Measurements from ENCODE around the gene IL6R. TPM values are rescaled to one million over a fixed set of nuclear protein-coding genes. Genes with fewer than 3 reads are reported as not detected.
"Not testable (repeated sequence)": the region's sequence is repeated elsewhere in the genome, so short reads cannot be mapped to it uniquely, and the experiment has no call there.

The IL6R gene
- 10 to 100 TPM; 19.6 to 24.1 TPM for total RNA-seq
- long read RNA-seq, donor 1, full-length matches to known transcripts: 1 of 6 reads
- long read RNA-seq, donor 1, partial matches to known transcripts: 2 of 6 reads
- long read RNA-seq, donor 1, other reads (novel, unspliced or antisense): 3 of 6 reads
- long read RNA-seq, donor 2, full-length matches to known transcripts: 11 of 21 reads
- long read RNA-seq, donor 2, partial matches to known transcripts: 9 of 21 reads
- long read RNA-seq, donor 2, other reads (novel, unspliced or antisense): 1 of 21 reads

DNA sequence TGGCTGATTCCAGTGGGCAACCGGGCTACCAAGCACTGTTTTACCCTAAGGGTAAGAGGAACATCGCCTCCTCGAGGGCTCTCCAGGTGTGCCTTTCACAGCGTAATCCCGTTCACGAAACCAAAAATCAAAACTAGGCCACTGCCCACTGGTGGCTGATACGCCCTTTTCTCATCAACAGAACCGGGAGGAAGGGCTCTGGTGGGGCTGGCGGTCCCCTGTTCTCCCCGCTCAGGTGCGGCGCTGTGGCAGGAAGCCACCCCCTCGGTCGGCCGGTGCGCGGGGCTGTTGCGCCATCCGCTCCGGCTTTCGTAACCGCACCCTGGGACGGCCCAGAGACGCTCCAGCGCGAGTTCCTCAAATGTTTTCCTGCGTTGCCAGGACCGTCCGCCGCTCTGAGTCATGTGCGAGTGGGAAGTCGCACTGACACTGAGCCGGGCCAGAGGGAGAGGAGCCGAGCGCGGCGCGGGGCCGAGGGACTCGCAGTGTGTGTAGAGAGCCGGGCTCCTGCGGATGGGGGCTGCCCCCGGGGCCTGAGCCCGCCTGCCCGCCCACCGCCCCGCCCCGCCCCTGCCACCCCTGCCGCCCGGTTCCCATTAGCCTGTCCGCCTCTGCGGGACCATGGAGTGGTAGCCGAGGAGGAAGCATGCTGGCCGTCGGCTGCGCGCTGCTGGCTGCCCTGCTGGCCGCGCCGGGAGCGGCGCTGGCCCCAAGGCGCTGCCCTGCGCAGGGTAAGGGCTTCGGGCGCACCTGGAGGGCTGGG, at the start of gene IL6R:
Gene IL6R (plus strand): TSS at position 360 of the 763 bp plus-strand sequence. CDS start 287 bp downstream, at position 647.
- DNase-seq (ENCODE audit: low spot score): peak; percentile 99
- intact Hi-C loops (cut with DNase I): no loop called here

GRCh38 chr1:154358519-154358918, 46.6 kb upstream of the IL6R start:
- no peak for DNase-seq (ENCODE audit: low spot score)
- intact Hi-C loops (cut with DNase I): loop anchor here (10.0 kb wide), 2 partner anchors 86 to 106 kb away; no protein-coding TSS in a partner anchor

- DNase-seq (ENCODE audit: low spot score): no peak
- intact Hi-C loops (cut with DNase I): no loop called here
Measured at GRCh38 chr1:154360288-154360687, 44.9 kb upstream of the IL6R start.

DNA sequence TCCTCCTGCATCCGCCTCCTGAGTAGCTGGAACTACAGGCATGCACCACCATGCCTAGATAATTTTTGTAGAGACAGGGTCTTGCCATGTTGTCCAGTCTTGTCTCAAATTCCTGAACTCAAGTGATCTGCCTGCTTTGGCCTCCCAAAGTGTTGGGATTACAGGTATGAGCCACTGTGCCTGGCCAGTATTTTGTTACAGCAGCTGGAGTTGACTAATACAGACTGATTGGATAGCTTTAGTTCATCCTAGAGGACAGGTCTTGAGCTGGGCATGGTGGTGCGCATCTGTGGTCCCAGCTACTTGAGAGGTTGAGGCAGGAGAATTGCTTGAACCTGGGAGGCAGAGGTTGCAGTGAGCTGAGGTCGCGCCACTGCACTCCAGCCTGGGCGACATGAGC, 44.3 kb upstream of the IL6R start:
- DNase-seq (ENCODE audit: low spot score); intact Hi-C loops (cut with DNase I): not testable (repeated sequence)

- DNase-seq (ENCODE audit: low spot score): no peak
- intact Hi-C loops (cut with DNase I): no loop called here
Measured at GRCh38 chr1:154361357-154361756, 43.8 kb upstream of the IL6R start.

GRCh38 chr1:154371436-154371835, 33.7 kb upstream of the IL6R start:
- peak; percentile 18 for DNase-seq (ENCODE audit: low spot score)
- intact Hi-C loops (cut with DNase I): no loop called here

DNA sequence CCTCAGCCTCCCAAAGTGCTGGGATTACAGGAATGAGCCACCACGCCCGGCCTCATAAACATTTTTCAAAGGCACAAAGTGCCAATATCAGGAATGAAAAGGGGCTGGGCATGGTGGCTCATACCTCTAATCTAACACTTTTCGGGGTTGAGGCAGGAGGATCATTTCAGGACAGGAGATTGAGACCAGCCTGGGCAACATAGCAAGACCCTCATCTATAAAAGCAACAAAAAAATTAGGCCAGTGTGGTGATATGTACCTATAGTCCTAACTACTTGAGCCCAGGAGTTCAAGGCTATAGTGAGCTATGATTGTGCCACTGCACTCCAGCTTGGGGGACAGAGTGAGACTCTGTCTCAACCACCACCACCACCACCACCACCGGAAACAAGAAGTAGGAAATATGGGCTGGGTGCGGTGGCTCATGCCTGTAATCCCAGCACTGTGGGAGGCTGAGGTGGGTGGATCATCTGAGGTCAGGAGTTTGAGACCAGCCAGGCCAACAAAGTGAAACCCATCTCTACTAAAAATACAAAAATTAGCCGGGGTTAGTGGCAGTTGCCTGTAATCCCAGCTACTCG, 31.3 kb upstream of the IL6R start:
- DNase-seq (ENCODE audit: low spot score); intact Hi-C loops (cut with DNase I): not testable (repeated sequence)

DNA sequence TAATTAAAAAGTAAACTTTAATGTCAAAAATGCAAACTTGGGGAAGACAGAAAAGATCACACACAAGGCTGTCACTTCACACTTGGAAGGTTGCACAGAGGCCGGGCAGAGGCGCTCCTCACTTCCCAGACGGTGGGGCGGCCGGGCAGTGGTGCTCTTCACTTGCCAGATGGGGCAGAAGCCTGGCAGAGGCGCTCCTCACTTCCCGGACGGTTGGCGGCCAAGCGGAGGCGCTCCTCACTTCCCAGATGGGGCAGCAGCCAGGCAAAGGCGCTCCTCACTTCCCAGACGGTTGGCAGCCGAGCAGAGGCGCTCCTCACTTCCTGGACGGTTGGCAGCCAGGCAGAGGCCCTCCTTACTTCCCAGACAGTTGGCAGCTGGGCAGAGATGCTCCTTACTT, 25.8 kb upstream of the IL6R start:
- DNase-seq (ENCODE audit: low spot score): no peak
- intact Hi-C loops (cut with DNase I): no loop called here

DNA sequence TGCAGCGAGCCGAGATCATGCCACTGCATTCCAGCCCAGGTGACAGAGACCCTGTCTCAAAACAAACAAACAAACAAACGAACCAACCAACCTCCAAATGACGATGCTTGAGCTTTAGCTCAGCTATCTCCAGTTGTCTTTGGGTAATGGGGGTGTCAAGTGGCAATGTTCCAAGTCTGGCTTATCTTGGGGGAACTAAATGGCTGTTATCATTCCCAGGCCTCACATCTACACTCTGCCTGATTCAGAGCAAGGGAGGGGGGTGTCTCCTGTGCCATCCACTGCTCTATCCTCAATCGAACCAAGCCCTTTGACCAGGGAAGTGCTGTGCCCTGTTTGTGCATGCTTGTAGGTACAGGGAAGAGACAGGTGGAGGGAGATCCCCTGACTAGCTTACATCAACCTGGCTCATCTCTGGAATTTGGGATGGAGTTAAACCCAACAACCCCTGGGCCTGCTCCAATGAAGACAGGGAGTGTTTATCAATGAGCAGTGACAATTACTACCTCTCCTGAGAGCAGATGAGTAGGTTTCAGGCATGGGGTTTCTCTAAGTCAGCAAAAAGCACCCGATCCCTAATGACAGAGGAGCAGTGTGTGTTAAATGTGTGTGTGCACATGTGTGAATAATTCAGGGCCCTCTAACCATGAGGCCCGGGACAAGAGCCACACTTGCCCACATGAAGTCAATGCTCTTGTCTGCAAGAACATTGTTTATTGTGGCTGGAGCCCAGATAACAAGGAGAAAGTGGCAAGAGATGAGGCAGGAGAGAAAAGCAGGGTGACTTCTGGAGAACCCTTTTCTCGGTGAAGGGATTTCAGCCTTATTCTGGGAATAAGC, 20.3 kb upstream of the IL6R start:
- DNase-seq (ENCODE audit: low spot score): no peak
- intact Hi-C loops (cut with DNase I): no loop called here

DNA sequence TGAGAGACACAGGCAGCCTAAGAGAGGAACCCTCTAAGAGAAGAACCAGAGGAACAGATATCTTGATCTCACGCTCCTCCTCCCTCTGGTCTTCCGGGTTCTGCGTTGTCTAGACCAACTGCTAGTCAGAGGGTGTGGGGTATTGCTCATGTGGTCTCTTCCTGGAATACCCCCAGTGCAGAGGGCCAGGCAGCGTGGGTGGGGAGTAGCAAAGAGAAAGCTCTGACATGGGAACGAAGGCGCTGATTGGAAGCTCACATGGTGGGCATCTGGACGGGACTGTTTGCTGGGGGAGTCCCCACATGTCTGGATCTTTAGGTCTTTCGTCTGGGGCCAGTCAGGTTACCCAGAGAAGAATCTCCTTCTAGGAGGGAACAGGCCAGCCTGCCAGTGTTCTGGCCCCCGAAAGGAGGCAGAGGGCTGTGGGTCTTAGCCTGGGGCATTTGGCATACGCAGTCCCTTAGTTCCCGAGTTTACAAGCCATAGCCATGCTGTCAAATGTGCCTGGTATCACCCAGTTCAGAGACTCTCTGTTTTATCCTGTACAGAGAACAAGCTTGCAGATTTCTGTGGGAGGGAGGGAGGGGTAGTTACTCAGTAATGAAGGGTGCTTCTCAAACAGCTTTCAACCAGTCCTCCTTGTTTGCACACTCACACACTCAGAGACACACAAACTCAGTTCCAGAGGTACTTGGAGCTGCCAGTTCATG, 18.3 kb upstream of the IL6R start:
- DNase-seq (ENCODE audit: low spot score): no peak
- intact Hi-C loops (cut with DNase I): no loop called here

- no peak for DNase-seq (ENCODE audit: low spot score)
- intact Hi-C loops (cut with DNase I): no loop called here
Measured at GRCh38 chr1:154391086-154391770, 13.9 kb upstream of the IL6R start.

GRCh38 chr1:154398141-154398540, 7.0 kb upstream of the IL6R start:
- intact Hi-C loops (cut with DNase I): no loop called here
- no peak for DNase-seq (ENCODE audit: low spot score)

DNA sequence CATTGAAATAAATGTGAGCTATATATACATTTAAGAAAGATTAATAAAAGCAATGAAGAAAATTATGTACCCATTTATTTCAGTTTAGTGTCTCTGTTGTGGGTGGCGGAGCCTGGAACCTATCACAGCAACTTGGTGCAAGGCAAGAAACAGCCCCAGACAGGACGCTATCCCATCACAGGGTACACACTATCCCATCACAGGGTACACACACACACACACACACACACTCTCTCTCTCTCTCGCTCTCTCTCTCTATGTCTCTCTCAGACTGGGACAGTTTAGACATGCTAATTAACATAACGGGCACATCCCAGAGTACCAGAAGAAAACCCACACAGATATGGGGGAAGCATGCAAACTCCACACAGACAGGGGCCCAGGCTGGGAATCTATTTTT, 6.5 kb upstream of the IL6R start:
- DNase-seq (ENCODE audit: low spot score): no peak
- intact Hi-C loops (cut with DNase I): no loop called here

GRCh38 chr1:154400381-154400801, 4.8 kb upstream of the IL6R start:
- DNase-seq (ENCODE audit: low spot score): no peak
- intact Hi-C loops (cut with DNase I): no loop called here

DNA sequence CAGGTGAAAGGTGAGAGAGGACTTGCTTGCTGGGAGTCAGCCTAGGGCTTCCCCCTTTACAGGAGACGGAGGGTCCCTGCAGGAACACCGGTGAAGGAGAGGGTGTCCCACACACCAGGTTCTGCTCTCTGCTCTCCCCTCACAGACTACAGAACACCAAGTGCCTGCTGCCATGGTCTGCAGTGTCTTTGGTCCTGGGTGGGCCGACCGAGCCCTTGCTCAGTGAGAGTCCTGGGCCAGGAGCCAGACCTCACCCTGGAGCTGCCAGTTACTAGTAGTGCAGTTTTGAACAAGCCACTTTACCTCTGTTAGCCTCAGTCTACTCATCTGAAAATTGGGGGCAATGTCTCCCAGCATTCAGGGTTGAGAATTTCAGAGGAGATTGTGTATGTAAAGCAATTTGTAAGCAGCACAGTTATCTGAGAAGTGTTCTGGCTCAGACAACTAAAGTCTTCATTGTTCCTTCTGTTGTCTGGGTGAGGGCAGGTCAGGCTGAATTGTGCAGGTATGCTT, 2.7 kb upstream of the IL6R start:
- no peak for DNase-seq (ENCODE audit: low spot score)
- intact Hi-C loops (cut with DNase I): no loop called here

GRCh38 chr1:154403261-154403943, 1.7 kb upstream of the IL6R start:
- intact Hi-C loops (cut with DNase I): no loop called here
- no peak for DNase-seq (ENCODE audit: low spot score)

- intact Hi-C loops (cut with DNase I): no loop called here
- no peak for DNase-seq (ENCODE audit: low spot score)
Measured at GRCh38 chr1:154403983-154404382, 1.2 kb upstream of the IL6R start.

- DNase-seq (ENCODE audit: low spot score): no peak
Measured at GRCh38 chr1:154404511-154404931, 622 bp upstream of the IL6R start.

More at GRCh38 chr1:154404511-154404931, 622 bp upstream of the IL6R start:
- intact Hi-C loops (cut with DNase I): no loop called here
